ENCODE data around the gene BMPR2.

DNA sequence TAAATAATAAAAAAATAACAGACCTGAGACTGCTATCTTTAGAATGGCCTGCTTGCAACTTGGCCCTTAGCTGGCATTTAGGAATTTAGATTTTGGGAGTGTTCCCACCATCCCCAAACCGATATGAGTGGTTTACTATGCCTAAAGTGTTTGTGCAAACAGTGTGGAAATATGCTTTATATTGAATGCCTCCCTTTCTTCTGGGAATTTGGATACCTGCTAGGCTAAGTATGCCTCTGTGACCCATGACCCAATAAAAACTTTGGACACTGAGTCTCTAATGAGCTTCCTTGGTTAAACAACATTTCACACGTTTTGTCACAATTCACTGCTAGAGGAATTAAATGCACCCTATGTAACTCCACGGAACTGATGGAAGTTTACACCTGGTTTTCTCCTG, 73.2 kb downstream of the BMPR2 start:
- TF ChIP-seq CTCF (IDR thresholded peaks at IDR 0.05) (no peak), EZH2 (IDR thresholded peaks at IDR 0.05) (no peak)
